ENCODE results near the gene NUAK1.
"Not testable (repeated sequence)": the region's sequence is repeated elsewhere in the genome, so short reads cannot be mapped to it uniquely, and the experiment has no call there.

NUAK1 gene

GRCh38 chr12:106027286-106027685 lies 111.5 kb downstream of the NUAK1 start:
- DNase-seq, result no peak

- DNase-seq, result no peak
Observed at GRCh38 chr12:106025129-106025528, 113.6 kb downstream of the NUAK1 start.

GRCh38 chr12:106023039-106023438 lies 115.7 kb downstream of the NUAK1 start:
- DNase-seq, result no peak

GRCh38 chr12:106022568-106023012 lies 116.2 kb downstream of the NUAK1 start:
- no peak for DNase-seq

- DNase-seq, result no peak
Observed at GRCh38 chr12:106021516-106021915, 117.2 kb downstream of the NUAK1 start.

- DNase-seq, result no peak
Observed at GRCh38 chr12:106020736-106021135, 118.0 kb downstream of the NUAK1 start.

GRCh38 chr12:106019144-106019543 lies 119.6 kb downstream of the NUAK1 start:
- no peak for DNase-seq

GRCh38 chr12:106018286-106018685 lies 120.5 kb downstream of the NUAK1 start:
- DNase-seq, result no peak

GRCh38 chr12:106016601-106017278 lies 122.0 kb downstream of the NUAK1 start:
- DNase-seq, result not testable (repeated sequence)

- DNase-seq, result no peak
Observed at GRCh38 chr12:106015646-106016045, 123.1 kb downstream of the NUAK1 start.

GRCh38 chr12:106013941-106014340 lies 124.8 kb downstream of the NUAK1 start:
- DNase-seq, result no peak
